Inferior parietal cortex (tissue), 1 donor: ENCODE measurements around the gene PHF5A.
A peak's percentile ranks its signal among the peaks of the same experiment; 100 is the strongest.

Experiments used
- DNase-seq: peaks from one replicate; pipeline ENCODE4 v3.0.0-alpha.2; 2016; ENCODE audit errors: extremely low spot score

PHF5A gene

DNA sequence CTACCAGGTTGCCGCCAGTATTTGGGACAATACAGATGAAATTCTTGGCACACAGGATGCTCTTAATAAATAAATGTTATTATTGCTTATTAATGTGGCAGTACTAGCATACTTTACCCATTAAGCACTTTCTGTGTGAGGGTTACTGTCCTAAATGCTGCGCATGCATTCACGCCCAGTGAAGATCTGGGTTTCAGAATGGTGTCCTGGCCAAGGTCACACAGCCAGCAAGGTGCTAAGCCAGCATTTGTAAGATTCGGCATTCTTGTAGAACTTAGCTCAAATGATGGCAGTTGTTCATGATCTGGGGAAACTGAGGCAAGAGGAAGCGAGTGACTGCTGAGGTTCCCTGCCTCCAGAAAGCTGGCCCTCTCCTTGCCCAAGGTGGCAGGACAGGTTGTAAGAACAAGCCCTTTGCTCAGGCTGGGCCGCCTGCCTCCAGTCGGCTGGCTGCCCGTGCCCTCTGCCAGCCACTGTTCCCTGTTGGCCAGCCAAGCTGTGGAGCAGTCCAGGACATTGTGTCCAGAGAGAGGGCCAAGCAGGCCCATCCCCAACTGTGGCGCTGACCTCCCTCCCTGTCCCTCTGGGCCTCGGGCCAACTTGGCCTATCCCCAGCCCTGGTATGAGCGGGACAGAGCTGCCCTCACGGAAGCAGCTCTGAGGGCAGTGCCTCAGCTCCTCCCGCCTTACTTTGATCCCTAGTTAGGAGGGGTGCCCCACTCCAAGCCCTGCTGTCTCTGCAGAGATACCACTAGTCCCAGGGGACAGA, 50.7 kb downstream of the PHF5A start:
- peak; percentile 95 for DNase-seq

GRCh38 chr22:41415554-41415953, 52.9 kb downstream of the PHF5A start:
- no peak for DNase-seq

DNA sequence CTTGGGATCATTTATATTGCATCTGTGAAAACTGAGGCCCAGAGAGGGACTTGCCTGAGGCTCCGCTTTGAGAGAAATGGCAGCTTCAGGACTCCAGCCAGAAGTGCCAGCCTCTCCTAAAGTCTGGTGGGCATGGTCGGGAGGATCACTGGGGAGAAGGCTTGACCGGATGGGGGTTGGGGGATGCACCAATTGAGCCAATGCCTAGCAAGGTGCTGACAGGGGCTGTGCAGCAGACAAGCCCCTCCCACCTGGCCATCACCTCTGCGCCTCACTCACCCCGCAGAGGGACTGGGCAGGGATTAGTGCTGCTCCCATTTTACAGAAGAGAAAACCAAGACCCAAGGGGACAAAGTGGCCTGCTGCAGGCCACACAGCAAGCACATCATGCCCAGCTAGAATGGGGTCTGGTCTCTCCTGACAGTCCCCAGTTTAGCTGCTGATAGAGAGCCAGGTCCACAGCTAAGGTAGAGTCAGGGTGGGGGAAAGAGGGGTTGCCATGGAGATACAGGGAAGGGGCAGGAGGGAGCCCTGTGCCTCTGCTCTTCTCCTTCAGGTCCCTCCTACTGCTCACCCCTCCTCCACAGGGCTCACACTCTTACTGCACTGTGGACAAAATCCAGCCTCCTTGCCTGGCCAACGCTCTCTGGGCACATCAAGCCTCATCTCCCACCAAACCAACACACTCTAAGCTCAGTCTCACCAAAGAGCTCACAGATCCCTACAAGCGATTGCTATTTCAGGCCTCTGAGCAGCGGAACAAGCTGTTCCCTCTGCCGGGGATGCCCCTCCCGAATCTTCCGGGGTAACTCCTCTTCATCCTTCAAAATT, 57.3 kb downstream of the PHF5A start:
- DNase-seq: peak; percentile 76

DNA sequence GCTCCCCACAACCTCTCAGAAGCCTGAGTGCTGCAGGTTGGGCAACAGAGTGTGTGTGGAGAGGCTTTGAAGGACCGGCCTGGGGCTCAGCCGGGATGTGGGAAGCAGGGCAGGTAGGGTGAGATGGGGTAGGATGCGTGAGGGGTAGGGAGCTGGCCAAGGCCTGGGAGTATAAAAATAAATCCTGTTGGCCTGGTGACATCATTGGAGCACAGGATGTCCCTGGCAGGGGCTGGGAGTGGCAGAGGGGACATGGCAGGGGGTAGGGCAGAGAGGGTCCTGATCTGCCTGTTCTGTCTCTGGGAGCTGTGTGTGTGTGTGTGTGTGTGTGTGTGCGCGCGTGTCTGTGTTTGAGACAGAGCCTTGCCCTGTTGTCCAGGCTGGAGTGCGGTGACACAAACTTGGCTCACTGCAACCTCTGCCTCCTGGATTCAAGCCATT, 58.2 kb downstream of the PHF5A start:
- no peak for DNase-seq
